ENCODE measurements around the gene MKI67. TPM values are rescaled to one million over a fixed set of nuclear protein-coding genes. Genes with fewer than 3 reads are reported as not detected.

The MKI67 gene
- polyA plus RNA-seq, 1 donor (not counting 4 experiments of a cell fraction or from before 2014, with no cell fraction given), result 10.4 TPM

GRCh38 chr10:128087146-128087883 lies 38.9 kb downstream of the MKI67 start:
- FAIRE-seq (no peak), DNase-seq (ENCODE audit: low read depth, low spot score) (no peak)
- Histone ChIP-seq H3K27ac (ENCODE audit: control insufficient read depth, insufficient read depth, low read length) (no peak overlapping the region), H4K20me1 (ENCODE audit: control insufficient read depth, extremely low read depth, insufficient read depth, low read length) (no peaks in the 10 kb centered on the region), H3K9me3 (ENCODE audit: control insufficient read depth, low read depth, low read length) (no peaks in the 10 kb centered on the region), H3K4me3 (ENCODE audit: control insufficient read depth in 2 of 3, extremely low read depth in 1 of 3, insufficient read depth in 2 of 3, low read depth in 1 of 3, low read length in 3 of 3) (no peak overlapping the region), H3K9ac (ENCODE audit: control insufficient read depth, extremely low read depth, insufficient read depth, low read length) (no peak overlapping the region), H3K4me2 (ENCODE audit: control insufficient read depth, extremely low read depth, insufficient read depth, low read depth, low read length) (no peak overlapping the region), H3K9me1 (ENCODE audit: control insufficient read depth, extremely low read depth, insufficient read depth, low read length) (no peaks in the 10 kb centered on the region), H3K79me2 (ENCODE audit: control insufficient read depth, insufficient read depth, low read length) (no peaks in the 10 kb centered on the region), H2AFZ (ENCODE audit: control insufficient read depth, low read length) (no peak overlapping the region), H3K27me3 (ENCODE audit: control insufficient read depth, extremely low read depth, insufficient read depth, low read length) (peaks cover 4% of the 10 kb centered on the region), H3K4me1 (ENCODE audit: control insufficient read depth, extremely low read depth, insufficient read depth, low read length) (peaks cover 12% of the 10 kb centered on the region), H3K36me3 (ENCODE audit: control insufficient read depth in 2 of 2, extremely low read depth in 1 of 2, insufficient read depth in 2 of 2, low read length in 2 of 2) (peaks cover 4 to 13% of the 10 kb centered on the region in 2 experiments)
- dilution Hi-C loops (cut with MboI; ENCODE audit: extremely low pct_ligation_motif_present, low sequenced_read_pairs), result no loop called here
- no peak for TF ChIP-seq CTCF (optimal IDR thresholded peaks at IDR 0.05 in 1 of 3, IDR thresholded peaks at IDR 0.05 in 1 of 3, conservative IDR thresholded peaks at IDR 0.05 in 1 of 3; ENCODE audit: extremely low read depth in 1 of 3, insufficient read depth in 2 of 3, low read length in 3 of 3)
- TF ChIP-seq EZH2 (IDR thresholded peaks at IDR 0.05; ENCODE audit: low read length), result no peak

- TF ChIP-seq CTCF (optimal IDR thresholded peaks at IDR 0.05 in 1 of 3, IDR thresholded peaks at IDR 0.05 in 1 of 3, conservative IDR thresholded peaks at IDR 0.05 in 1 of 3; ENCODE audit: extremely low read depth in 1 of 3, insufficient read depth in 2 of 3, low read length in 3 of 3) (no peak), EZH2 (IDR thresholded peaks at IDR 0.05; ENCODE audit: low read length) (no peak)
- no peaks in the 10 kb centered on the region for H3K9me3 ChIP-seq (ENCODE audit: control insufficient read depth, low read depth, low read length)
- H3K4me1 ChIP-seq (ENCODE audit: control insufficient read depth, extremely low read depth, insufficient read depth, low read length), result peaks cover 12% of the 10 kb centered on the region
- no peak overlapping the region for H2AFZ ChIP-seq (ENCODE audit: control insufficient read depth, low read length)
- no peak overlapping the region for H3K9ac ChIP-seq (ENCODE audit: control insufficient read depth, extremely low read depth, insufficient read depth, low read length)
- peaks cover 6 to 20% of the 10 kb centered on the region in 2 experiments for H3K36me3 ChIP-seq (ENCODE audit: control insufficient read depth in 2 of 2, extremely low read depth in 1 of 2, insufficient read depth in 2 of 2, low read length in 2 of 2)
- no peak overlapping the region for H3K27ac ChIP-seq (ENCODE audit: control insufficient read depth, insufficient read depth, low read length)
- no peaks in the 10 kb centered on the region for H3K79me2 ChIP-seq (ENCODE audit: control insufficient read depth, insufficient read depth, low read length)
- H3K4me2 ChIP-seq (ENCODE audit: control insufficient read depth, extremely low read depth, insufficient read depth, low read depth, low read length), result no peak overlapping the region
- H3K27me3 ChIP-seq (ENCODE audit: control insufficient read depth, extremely low read depth, insufficient read depth, low read length), result peaks cover 4% of the 10 kb centered on the region
- H4K20me1 ChIP-seq (ENCODE audit: control insufficient read depth, extremely low read depth, insufficient read depth, low read length), result no peaks in the 10 kb centered on the region
- H3K4me3 ChIP-seq (ENCODE audit: control insufficient read depth in 2 of 3, extremely low read depth in 1 of 3, insufficient read depth in 2 of 3, low read depth in 1 of 3, low read length in 3 of 3), result no peak overlapping the region
- no peak for FAIRE-seq
- dilution Hi-C loops (cut with MboI; ENCODE audit: extremely low pct_ligation_motif_present, low sequenced_read_pairs), result no loop called here
- H3K9me1 ChIP-seq (ENCODE audit: control insufficient read depth, extremely low read depth, insufficient read depth, low read length), result no peaks in the 10 kb centered on the region
- DNase-seq (ENCODE audit: low read depth, low spot score), result no peak
These were observed 40.0 kb downstream of the MKI67 start for GRCh38 chr10:128086003-128086863.
